Activated gamma-delta T cell treated with Interleukin-2 at 50 U/mL for 16 hours (primary cell): ENCODE results near the gene S100A1.
A peak's percentile ranks its signal among the peaks of the same experiment; 100 is the strongest.

Source experiments
- DNase-seq: peaks from one replicate; pipeline ENCODE4 v3.0.0-alpha.2; 2020

The S100A1 gene

DNA sequence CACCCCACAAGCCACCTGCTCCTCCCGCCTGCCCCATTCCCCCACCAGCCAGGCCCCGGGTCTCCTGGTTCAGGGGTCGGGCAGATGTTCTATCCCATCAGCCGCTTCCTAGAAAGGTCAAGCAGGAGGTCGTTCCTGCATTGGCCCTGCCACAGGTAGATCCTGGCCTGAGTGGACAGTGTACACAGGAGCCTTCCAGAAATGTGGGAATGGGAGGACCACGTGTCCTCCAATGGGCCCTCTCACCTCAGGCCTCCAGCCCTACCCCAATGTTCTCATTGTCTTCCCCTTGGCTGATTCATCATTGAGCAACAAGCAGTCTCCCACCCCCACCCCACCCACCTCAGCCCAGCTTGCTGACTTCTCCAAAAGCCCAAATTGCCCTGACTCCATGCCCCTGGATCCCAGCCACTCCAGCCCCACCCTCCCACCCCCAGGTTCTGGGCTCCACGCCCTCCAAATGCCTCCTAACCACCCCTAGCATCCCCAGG is 17.4 kb upstream of the S100A1 start:
- no peak for DNase-seq

GRCh38 chr1:153611356-153611755 is 16.9 kb upstream of the S100A1 start:
- no peak for DNase-seq

DNA sequence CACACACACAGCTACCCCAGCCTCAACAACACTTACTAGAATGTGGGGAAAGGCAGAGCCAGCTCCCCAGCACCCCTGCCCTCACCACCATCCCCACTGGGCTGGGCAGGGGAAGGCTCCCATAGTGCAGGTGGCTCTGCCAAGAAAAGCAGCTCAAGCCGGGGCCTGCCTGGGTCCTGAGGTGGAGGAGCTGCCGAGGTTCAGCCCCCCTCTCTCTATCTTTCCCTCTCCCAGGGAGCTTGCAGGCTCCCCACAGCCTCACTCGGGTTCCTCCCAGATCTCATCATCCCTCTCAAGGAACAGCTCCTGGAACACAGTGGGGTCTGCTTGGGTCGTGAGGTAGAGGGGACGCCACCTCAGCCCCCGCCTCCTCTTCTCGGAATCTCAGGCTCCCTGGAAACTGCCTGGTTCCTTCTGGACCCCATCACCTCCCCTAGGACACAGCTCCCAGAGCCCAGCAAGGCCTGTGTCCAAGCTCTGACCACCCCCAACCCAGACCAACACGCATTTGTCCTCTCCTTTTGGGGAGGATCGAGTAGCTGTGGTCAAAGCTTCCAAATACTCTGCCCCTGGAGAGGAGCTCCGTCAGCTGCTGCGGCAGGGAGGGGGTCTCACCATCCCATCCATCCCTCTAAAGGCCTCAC is 16.0 kb upstream of the S100A1 start:
- DNase-seq, result no peak

DNA sequence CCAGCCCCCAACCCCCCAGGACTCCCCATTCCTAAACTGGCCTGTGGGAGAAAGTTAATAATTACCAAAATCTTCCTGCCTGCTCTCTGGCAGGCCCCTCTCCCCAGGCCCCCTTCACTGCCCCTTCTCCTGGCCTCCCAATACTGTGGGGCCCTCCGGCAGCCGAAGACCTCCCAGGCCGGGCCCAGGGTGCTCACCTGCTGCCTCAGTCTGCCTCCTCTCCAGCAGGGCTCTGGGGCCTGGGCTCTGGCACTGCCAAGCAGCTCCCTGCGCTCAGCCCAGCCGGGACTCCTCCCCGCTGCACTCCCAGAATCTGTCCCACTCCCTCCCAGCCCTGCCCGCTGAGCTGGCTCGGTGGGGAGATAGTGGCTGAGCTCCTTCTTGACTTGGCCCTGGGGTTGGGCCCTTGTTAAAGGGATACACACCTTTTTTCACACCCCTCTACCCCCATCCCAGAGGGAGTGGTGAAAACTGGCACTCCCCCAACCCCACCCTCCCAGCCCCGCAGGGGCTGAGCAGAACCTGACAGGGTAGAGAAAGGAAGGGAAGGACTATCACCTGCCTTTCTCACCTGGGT is 15.4 kb upstream of the S100A1 start, which contains the start of gene S100A16:
S100A16 (minus strand) TSS at position 383 of the 577 bp plus-strand sequence. CDS start 4,986 bp downstream, outside the sequence.
- DNase-seq, result no peak

- no peak for DNase-seq
Measured at GRCh38 chr1:153613406-153613805, 14.8 kb upstream of the S100A1 start.

DNA sequence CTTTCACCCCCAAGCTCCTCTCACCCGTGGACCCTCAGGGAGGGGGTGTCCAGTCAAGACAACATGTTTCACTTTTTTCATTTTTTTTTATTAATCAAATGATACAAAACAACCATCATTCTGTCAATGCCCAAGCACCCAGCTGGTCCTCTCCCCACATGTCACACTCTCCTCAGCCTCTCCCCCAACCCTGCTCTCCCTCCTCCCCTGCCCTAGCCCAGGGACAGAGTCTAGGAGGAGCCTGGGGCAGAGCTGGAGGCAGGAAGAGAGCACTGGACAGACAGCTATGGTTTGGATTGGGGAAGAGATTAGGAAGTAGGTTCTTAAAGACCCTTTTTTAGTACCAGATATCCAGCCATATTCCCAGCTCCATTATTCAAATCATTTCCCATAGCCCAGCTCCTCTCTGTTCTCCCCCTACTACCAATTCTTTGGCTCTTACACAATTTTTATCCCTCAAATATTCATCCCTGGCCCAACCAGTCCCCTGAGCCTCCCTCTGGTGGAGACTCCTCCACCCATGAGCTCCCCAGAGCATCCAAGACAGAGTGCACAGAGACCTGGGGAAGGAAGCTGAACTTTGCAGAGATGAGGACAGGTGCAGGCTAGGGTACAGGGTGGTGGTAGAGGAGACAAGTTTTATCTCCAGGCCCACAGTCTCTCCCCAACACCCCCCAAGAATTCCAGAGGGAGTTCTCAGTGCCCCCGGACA is 13.9 kb upstream of the S100A1 start:
- DNase-seq, result no peak

- DNase-seq, result no peak
Measured at GRCh38 chr1:153614906-153615305, 13.3 kb upstream of the S100A1 start.

GRCh38 chr1:153615406-153615805 is 12.8 kb upstream of the S100A1 start:
- no peak for DNase-seq

GRCh38 chr1:153616144-153616916 is 11.9 kb upstream of the S100A1 start, which contains the start of gene S100A14:
Gene S100A14, minus strand, starts transcription at chr1:153616325. Its CDS starts 467 bp downstream, at chr1:153615858.
- DNase-seq, result no peak

- no peak for DNase-seq
Measured at GRCh38 chr1:153616917-153617311, 11.3 kb upstream of the S100A1 start.

DNA sequence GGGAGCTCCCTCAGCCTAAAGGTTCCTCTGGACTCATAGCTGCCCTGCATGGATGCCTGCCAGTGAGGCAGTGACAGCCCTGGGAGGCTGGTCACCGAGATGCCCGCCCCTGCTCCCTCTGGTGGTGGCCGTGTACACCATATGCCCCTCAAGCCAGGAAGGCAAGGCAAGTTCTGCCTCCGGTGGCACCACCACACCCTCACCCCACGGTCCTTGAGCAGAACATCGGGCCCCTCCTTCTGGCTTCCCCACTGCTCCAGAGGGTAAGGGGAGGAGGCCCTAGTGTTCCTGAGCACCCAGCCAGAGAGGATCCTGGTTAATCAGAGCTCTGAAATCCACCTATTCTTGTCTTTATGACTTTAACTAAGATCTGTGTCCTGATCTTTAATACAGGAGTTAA is 10.6 kb upstream of the S100A1 start:
- peak; percentile 77 for DNase-seq

- DNase-seq, result no peak
Measured at GRCh38 chr1:153619171-153619570, 9.1 kb upstream of the S100A1 start.

GRCh38 chr1:153623101-153623500 is 5.1 kb upstream of the S100A1 start:
- no peak for DNase-seq

- DNase-seq, result no peak
Measured at GRCh38 chr1:153624965-153625611, 3.1 kb upstream of the S100A1 start.

GRCh38 chr1:153626477-153626903 is 1.7 kb upstream of the S100A1 start:
- DNase-seq, result no peak

DNA sequence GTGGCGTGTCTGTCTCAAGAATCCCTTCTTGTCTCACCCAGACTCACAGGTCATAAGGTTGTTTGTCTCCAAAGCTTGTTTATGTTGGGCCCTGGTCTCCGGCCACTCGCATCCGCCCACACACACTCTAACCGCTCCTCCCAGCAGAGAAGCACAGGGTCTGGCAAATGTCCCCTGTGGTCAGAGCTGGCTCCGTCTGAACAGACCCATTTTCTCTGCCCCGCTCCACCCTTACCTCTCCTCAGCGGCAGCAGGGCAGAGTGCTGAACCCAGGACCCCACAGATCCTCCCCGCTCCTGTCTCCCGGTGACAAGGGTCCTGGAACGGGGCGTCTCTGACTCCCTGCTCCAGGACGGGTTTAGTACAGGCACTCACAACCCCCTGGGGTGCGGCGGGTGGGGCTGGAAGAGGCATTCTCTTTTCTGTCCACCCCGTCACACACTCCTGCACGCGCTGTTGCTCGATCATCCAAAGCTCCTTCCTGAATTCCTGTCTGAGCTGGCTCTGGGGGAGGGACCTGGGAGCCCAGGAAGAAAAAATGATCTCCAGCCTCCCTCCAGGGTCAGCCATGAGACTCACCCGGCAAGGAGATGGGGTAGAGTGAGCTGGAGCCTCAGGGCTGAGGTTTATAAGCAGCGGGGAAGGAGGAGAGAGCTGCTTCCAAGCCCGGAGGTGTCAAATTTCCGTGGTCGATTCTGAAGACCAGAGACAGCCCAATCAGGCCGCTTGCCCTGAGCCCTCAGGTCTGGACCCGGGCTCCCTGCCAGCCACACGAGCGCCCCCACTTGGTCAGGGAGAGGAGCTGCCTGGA is 1.1 kb upstream of the S100A1 start, which contains the start of gene S100A13:
S100A13 (minus strand) TSS at position 602 of the 811 bp plus-strand sequence. CDS start 1,033 bp downstream, outside the sequence.
- no peak for DNase-seq

DNA sequence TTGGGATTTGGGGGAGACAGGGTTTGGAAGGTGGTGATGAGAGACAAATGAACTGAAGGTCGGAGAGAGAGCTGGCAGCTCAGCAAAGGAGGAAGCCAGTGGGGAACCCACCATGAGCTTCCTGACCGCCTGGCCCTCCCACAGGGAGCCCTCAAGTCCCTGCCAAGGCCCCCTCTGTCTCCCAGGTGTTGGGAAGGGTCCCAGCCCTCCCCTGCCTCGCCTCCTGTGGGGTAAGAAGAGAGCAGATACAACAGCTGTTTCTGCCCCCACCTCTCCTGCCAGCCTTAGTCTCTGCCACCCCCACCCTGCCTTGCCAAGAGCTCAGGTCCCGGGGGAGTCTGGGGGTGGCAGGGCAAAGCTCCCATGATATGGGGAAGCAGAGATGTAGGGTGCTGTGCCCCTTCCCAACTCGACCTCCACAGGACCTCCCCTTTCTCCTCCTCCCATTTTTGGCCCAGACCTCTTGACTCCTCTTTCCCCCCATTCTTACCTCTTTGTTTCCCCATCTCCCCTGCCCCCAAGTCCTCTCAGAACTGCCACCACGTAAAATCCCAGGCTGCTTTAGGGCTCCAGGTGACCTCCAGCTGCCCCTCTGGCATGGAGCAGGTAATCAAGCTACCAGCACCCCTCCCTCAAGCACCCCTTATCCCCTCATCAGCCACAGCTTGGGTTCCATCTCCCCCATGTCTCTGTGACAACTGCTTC is 556 bp downstream of the S100A1 start:
- DNase-seq, result no peak

- no peak for DNase-seq
Measured at GRCh38 chr1:153629343-153629665, 1.1 kb downstream of the S100A1 start.

GRCh38 chr1:153629971-153630370 is 1.7 kb downstream of the S100A1 start:
- DNase-seq, result no peak

DNA sequence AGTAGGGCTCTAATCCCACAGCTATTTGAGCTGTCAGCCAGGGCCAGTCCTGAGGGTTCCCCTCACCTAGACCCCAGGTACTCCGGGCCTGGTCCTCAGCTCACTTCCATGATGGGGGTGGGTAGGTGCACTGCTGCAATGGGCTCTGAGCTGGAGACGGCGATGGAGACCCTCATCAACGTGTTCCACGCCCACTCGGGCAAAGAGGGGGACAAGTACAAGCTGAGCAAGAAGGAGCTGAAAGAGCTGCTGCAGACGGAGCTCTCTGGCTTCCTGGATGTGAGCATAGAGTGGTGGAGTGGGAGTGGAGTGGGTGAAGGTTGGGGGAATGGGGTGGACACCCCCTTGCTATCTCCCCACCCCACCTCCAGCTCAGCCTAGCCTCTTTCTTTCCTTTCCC is 2.1 kb downstream of the S100A1 start:
- no peak for DNase-seq
